ENCODE data around the gene VPS26A. TPM values are rescaled to one million over a fixed set of nuclear protein-coding genes. Genes with fewer than 3 reads are reported as not detected.

VPS26A gene
- total and polyA plus RNA-seq, 12 donors: 15.6 to 65.2 (median 31.5) TPM

GRCh38 chr10:69119896-69120295 is 4.1 kb upstream of the VPS26A start:
- intact Hi-C loops (cut with DNase I): no loop called here
- no peaks in the 10 kb centered on the region for H3K27me3 ChIP-seq
- WGBS, 4 donors: 45 to 54% (median 50%) methylated on average over 1 of the region's 1 CpG
- TF ChIP-seq POLR2A (IDR thresholded peaks at IDR 0.05): no peak
- TF ChIP-seq, protein P1, sequence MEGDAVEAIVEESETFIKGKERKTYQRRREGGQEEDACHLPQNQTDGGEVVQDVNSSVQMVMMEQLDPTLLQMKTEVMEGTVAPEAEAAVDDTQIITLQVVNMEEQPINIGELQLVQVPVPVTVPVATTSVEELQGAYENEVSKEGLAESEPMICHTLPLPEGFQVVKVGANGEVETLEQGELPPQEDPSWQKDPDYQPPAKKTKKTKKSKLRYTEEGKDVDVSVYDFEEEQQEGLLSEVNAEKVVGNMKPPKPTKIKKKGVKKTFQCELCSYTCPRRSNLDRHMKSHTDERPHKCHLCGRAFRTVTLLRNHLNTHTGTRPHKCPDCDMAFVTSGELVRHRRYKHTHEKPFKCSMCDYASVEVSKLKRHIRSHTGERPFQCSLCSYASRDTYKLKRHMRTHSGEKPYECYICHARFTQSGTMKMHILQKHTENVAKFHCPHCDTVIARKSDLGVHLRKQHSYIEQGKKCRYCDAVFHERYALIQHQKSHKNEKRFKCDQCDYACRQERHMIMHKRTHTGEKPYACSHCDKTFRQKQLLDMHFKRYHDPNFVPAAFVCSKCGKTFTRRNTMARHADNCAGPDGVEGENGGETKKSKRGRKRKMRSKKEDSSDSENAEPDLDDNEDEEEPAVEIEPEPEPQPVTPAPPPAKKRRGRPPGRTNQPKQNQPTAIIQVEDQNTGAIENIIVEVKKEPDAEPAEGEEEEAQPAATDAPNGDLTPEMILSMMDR (IDR thresholded peaks at IDR 0.05): no peak
- no peaks in the 10 kb centered on the region for H3K36me3 ChIP-seq (replicated peaks in 1 of 2)
- H3K9me3 ChIP-seq (replicated peaks in 1 of 3): no peaks in the 10 kb centered on the region
- H3K27ac ChIP-seq: no peak overlapping the region
- no peak overlapping the region for H3K4me3 ChIP-seq
- DNase-seq: no peak
- peaks cover 0 to 6% of the 10 kb centered on the region in 2 donors for H3K4me1 ChIP-seq (replicated peaks in 1 of 2)

GRCh38 chr10:69123306-69123746 is 652 bp upstream of the VPS26A start:
- Histone ChIP-seq H3K36me3 (replicated peaks in 1 of 2) (no peaks in the 10 kb centered on the region), H3K27me3 (no peaks in the 10 kb centered on the region), H3K4me1 (replicated peaks in 1 of 2) (peaks cover 0 to 22% of the 10 kb centered on the region in 2 donors), H3K27ac (peak overlapping the region; percentile 97 to 99 (median 98)), H3K9me3 (replicated peaks in 1 of 3) (no peaks in the 10 kb centered on the region), H3K4me3 (peak overlapping the region in 3 of 4 donors; percentile 43 to 85 (median 66))
- peak in 2 of 7 donors; percentile 61 to 65 for DNase-seq
- intact Hi-C loops (cut with DNase I): no loop called here
- WGBS, 4 donors: 0 to 1% (median 1%) methylated on average over 10 to 16 of the region's 16 CpGs
- TF ChIP-seq, protein P1 (IDR thresholded peaks at IDR 0.05): peak in 1 of 6 experiments; percentile 39
- TF ChIP-seq POLR2A (IDR thresholded peaks at IDR 0.05): no peak

- H3K9me3 ChIP-seq (replicated peaks in 1 of 3): no peaks in the 10 kb centered on the region
- WGBS, 4 donors: 0 to 2% (median 1%) methylated on average over 16 to 26 of the region's 26 CpGs
- peaks cover 4 to 35% of the 10 kb centered on the region in 2 donors for H3K4me1 ChIP-seq (replicated peaks in 1 of 2)
- peak overlapping the region; percentile 97 to 99 (median 98) for H3K27ac ChIP-seq
- H3K36me3 ChIP-seq (replicated peaks in 1 of 2): no peaks in the 10 kb centered on the region
- intact Hi-C loops (cut with DNase I): loop anchor here in 1 of 2 donors (5.0 kb wide), 1 partner anchor 58 kb away; the partner anchor contains the start of gene SUPV3L1
- peak in 1 of 2 donors; percentile 38 for TF ChIP-seq POLR2A (IDR thresholded peaks at IDR 0.05)
- TF ChIP-seq, protein P1 (IDR thresholded peaks at IDR 0.05): no peak
- H3K4me3 ChIP-seq: peak overlapping the region; percentile 59 to 85 (median 70)
- peak; percentile 53 to 74 (median 61) for DNase-seq
- H3K27me3 ChIP-seq: no peaks in the 10 kb centered on the region
Measured at GRCh38 chr10:69124563-69125268, 738 bp downstream of the VPS26A start.

- no peaks in the 10 kb centered on the region for H3K9me3 ChIP-seq (replicated peaks in 1 of 3)
- no peak overlapping the region for H3K27ac ChIP-seq
- H3K36me3 ChIP-seq (replicated peaks in 1 of 2): no peaks in the 10 kb centered on the region
- 32 to 59% (median 47%) methylated on average over 1 of the region's 1 CpG for WGBS, 4 donors
- peak overlapping the region in 1 of 4 donors; percentile 85 for H3K4me3 ChIP-seq
- peaks cover 9 to 44% of the 10 kb centered on the region in 2 donors for H3K4me1 ChIP-seq (replicated peaks in 1 of 2)
- no peak for DNase-seq
- intact Hi-C loops (cut with DNase I): loop anchor here in 1 of 2 donors (5.0 kb wide), 1 partner anchor 57 kb away; the partner anchor contains the start of gene SUPV3L1
- no peaks in the 10 kb centered on the region for H3K27me3 ChIP-seq
- no peak for TF ChIP-seq POLR2A (IDR thresholded peaks at IDR 0.05)
- TF ChIP-seq, protein P1 (IDR thresholded peaks at IDR 0.05): no peak
Measured at GRCh38 chr10:69125554-69125953, 1.6 kb downstream of the VPS26A start.

Measured in adrenal gland (tissue), 12 donors.